ENCODE data around the gene COX5A.

Gene COX5A

DNA sequence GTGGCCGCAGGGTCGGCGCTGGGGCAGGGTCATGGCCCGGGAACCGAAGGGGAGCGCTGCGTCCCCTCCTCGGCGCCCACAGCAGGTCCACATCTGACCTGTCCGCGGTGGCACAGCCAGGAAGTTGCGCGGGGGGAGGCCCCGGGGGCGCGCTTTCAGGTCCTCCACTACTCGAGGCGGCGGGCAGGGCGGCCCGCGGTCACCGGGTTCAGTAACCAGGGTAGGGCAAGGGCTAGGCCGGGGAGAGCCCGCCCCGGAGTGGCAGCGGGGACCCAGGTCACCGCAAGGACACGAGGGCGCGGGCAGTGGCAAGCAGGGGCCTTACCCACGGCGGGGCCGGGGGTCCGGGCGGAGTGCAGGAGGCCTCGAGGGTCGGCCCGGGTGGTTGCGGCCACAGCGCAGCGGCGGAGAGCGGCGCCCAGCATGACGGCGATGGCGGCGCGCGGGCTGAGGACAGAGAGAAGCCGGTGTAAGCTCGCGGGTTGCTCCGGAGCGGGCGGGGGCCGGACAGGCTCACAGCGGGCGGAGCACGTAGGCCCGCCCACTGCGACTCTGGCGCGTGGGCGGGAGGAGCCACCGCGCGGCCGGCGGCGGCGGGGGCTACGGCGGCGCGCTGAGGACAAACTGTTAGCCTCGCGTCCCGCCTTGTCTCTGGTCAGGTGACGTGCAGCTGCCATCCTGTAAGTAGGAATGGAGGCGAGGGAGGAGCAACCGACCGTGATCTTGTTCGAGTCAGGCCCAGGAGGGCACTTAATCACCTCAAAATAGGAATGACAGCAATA is at the start of gene COX5A:
COX5A (minus strand) TSS at position 484 of the 782 bp plus-strand sequence; CDS start at position 425, 59 bp downstream.
- DNase-seq, result peak; percentile 51 to 96 (median 92)

DNA sequence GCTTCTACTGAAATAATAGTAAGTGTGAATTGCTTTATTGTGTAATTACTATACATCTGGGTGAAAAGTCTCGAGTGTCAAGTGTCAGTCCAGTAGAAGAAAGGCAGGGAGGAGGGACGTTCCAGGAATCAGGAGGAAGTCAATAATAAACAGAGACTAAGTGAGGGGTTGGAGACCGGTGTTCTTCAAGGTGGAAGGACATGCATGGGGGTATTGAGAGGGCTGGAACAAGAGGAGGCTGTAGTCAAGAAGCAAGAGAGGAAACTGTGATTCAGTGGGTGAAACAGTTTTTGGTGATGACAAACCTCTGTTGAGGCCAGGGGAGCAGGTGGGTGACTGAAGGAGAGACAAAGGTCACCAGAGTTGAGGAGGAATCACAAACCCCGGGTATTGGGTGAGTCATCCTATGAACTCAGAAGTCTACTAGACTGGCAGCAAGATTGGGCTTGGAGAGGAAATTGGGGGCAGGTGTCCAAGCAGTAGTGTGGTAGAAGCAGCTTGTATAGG is 45.9 kb upstream of the COX5A start:
- no peak for DNase-seq

DNA sequence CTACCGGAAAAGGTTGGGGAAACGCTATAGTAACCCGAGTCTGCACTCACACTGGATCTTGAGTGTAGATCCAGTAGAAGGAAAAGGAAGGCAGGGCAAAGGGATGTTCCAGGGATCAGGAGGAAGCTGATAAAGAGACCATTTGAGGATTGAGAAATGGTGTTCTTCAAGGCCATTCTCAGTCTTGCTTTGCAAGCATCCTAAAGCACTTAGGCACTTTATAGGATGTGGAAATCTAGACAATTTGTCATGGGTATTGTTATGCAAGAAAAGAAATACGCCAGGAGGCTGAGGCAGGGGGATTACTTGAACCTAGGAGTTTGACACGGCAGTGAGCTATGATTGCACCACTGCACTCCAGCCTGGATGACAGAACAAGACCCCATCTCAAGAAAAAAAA is 44.3 kb upstream of the COX5A start:
- DNase-seq, result no peak

DNA sequence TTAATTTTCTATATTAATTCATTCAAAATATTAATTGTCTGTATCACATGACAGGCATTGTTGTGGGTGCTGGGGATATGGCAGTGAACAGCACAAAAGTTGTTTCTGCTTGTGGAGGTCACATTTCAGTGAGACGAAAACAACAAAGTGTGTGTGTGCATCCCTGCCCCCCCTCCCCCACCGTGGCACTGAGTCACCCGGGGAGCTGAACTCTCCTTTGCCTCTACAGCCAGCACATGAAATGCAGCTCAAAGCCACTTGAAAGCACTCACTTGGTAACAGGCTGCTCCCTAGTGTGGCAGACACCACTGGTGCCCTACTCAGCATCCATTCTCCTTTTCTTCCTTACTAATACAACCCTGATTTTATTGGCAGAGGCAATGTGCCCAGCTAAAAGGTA is 40.6 kb upstream of the COX5A start:
- peak in 16 of 58 donors; percentile 4 to 70 (median 28) for DNase-seq

DNA sequence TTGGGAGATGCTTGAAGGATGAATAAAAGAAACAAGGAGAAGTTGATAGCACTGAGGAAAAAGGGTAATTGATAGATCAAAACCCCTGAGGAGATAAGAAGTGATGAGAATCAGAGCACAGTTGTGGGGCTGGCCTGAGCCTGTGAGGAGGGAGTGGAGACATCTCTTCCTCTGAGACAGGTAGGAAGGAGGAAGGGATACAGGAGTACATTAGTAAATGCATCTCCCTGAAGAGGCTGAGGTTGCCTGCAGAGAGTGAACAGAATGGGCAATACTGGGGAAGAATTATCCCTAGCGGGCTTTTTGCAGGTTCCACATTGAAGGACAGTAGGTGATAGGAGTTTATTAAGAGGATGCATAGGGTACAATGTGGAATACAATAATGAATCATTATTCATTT is 40.2 kb upstream of the COX5A start:
- DNase-seq, result no peak

- no peak for DNase-seq
These were observed 39.7 kb upstream of the COX5A start for GRCh38 chr15:74977599-74977998.

GRCh38 chr15:74976159-74976558 is 38.3 kb upstream of the COX5A start:
- no peak for DNase-seq

DNA sequence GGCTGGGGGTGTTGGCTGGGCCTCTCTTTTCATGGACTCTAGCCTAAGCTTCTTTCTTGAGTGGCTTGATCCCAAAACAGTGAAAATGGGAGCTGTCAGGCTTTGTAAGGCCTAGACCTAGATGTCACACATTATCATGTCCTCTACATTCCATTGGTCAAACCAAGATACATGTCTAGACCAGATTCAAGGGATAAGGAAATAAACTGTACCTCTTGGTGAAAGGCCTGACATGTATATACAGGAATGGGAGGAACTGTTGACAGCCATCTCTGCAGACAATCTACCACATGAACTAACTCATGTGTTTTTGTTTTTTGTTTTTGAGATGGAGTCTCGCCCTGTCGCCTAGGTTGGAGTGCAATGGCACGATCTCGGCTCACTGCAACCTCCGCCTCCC is 29.8 kb upstream of the COX5A start:
- no peak for DNase-seq

- peak in 5 of 58 donors; percentile 2 to 18 (median 12) for DNase-seq
These were observed 26.9 kb upstream of the COX5A start for GRCh38 chr15:74964794-74965193.

DNA sequence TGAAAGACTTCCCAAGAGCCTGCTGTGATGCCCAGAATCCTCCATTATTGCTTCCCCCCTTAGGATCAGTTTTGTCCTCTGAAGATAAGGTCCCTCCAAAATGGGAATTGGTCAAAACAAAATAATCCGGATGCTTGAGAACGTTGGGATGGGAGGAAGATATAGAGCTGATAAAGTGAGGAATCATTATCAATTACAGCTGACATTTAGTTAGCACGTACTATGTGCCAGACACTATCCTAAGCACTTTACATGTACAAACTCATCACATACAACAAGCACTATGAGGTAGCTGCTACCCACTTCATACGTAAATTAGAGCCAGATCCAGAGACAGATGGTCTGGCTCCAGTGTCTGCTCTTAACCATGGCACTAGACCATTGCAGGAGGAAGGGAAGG is 25.3 kb upstream of the COX5A start:
- no peak for DNase-seq

GRCh38 chr15:74962671-74963070 is 24.8 kb upstream of the COX5A start:
- DNase-seq, result no peak

- no peak for DNase-seq
These were observed 24.3 kb upstream of the COX5A start for GRCh38 chr15:74962219-74962618.

GRCh38 chr15:74961616-74962015 is 23.7 kb upstream of the COX5A start:
- no peak for DNase-seq

GRCh38 chr15:74960995-74961588 is 23.2 kb upstream of the COX5A start:
- no peak for DNase-seq

DNA sequence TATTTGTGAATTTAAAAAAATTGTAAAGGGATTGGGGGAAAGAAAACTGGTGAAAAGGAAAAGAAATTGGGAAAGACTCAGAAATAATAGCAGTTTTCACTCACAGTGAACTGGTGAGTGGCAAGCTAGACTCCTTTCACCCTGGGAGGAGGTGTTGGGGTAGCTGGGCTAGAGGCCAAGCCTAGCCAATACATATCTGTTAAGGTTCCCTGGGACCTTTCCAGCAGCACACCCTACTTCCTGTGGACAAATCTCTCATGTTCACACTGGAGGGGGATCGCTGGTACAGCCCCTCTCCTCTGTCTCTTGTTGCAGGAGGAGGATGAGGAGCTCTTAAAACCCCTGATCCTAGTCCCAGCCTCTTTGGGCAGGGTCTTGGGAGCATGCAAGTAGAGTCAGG is 22.4 kb upstream of the COX5A start:
- no peak for DNase-seq

DNA sequence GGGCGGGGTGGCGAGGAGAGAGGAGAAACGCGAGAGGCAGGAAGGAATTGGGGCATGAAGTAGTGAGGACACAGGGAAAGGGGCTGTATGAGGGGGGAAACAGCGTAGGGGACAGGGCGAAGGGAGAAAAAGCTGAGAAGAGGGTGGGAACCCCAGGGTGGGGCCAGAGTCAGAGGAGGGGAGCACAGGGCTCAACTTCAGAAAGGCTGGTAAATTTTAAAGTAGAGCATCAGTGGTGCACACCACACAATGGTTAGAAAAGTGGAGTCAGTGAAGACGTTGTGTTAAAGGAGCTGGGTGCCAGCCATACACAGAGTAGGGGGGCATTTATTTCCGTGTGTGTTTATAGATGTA is 21.7 kb upstream of the COX5A start:
- no peak for DNase-seq

- DNase-seq, result peak in 7 of 58 donors; percentile 5 to 34 (median 10)
These were observed 21.2 kb upstream of the COX5A start for GRCh38 chr15:74958908-74959585.

DNA sequence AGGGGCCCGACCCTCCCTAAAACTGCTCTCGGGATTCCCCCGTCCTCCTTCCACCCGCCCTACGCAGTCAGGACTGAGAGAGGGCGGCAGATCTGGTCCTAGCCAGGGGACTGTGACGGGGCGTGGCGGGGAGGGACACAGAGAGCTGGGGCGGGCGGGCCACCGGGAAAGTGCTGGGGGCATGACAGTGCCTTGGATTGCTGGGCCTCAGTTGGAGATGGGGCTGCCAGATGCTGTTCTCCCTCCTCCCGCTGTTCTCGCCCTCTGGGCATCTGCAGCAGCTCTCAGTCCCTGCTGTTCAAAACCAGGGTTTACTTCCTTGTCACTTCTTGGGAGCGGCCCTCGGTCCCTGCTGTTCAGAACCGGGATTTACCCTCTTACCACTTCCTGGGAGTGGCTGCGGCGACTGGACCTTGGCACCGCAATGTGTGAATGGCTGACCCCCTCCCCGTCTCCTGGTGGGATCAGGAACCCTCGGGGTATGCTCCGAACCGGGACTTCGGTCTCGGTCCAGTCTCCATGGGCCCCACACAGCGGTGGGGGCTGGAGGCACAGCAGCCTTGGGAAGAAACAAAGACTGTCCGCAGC is 20.5 kb upstream of the COX5A start:
- peak in 2 of 58 donors; percentile 18 to 52 for DNase-seq

GRCh38 chr15:74957476-74958035 is 19.7 kb upstream of the COX5A start:
- DNase-seq, result peak in 1 of 58 donors; percentile 18

- DNase-seq, result peak in 45 of 58 donors; percentile 12 to 72 (median 47)
These were observed 19.0 kb upstream of the COX5A start, which contains the start of gene RPP25 for GRCh38 chr15:74956648-74957475. Gene RPP25 (minus strand): TSS chr15:74956772. CDS start chr15:74956583, 189 bp downstream.

All from anterior cingulate cortex (tissue), 58 donors.